ENCODE measurements around the gene AGR2.

DNA sequence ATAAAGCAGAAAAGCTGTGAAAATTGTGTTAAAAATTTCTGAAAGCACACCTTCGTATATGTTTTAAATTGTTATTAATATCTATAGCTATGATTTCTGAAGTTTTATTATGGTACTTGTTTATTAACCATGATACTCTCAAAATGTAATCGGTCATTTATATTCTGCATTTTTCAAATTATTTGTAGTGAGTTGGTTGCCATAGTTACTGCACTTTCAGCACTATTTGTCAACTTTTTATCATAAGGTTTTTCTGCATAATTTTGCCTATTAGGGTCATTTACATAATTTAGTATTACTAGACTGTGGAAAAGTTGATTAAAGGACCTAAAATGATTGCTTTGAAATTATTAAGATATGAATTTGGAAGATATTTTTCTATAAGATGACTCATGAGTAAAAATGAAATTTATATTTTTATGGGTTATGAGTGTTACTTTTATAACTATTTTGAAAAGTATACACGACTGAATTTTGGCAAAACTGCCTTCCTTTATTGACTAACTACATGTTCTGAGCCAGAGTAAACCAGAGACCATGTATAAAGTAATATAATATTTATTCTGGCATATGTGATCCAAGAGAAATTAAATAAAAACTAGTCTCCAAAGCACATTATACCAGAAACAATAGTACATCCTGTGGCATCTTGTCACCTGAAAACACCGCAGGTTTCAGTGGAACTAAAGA lies 7.9 kb upstream of the AGR2 start:
- TF ChIP-seq ELF4 (IDR thresholded peaks at IDR 0.05) (no peak), CTBP1 (IDR thresholded peaks at IDR 0.05; ENCODE audit: borderline replicate concordance) (no peak), L3MBTL2 (conservative IDR thresholded peaks at IDR 0.05) (no peak), LEF1 (IDR thresholded peaks at IDR 0.05; ENCODE audit: borderline replicate concordance) (no peak), FOXM1 (IDR thresholded peaks at IDR 0.05; ENCODE audit: borderline replicate concordance) (no peak), BHLHE40 (IDR thresholded peaks at IDR 0.05; ENCODE audit: borderline replicate concordance) (no peak), FOXA1 (IDR thresholded peaks at IDR 0.05) (no peak), TARDBP (IDR thresholded peaks at IDR 0.05) (no peak), SP1 (IDR thresholded peaks at IDR 0.05) (no peak), ZNF384 (IDR thresholded peaks at IDR 0.05) (no peak), SUZ12 (IDR thresholded peaks at IDR 0.05) (no peak), HDGF (IDR thresholded peaks at IDR 0.05; ENCODE audit: borderline replicate concordance) (no peak), NFRKB (IDR thresholded peaks at IDR 0.05) (no peak)
- TF ChIP-seq, protein P1, sequence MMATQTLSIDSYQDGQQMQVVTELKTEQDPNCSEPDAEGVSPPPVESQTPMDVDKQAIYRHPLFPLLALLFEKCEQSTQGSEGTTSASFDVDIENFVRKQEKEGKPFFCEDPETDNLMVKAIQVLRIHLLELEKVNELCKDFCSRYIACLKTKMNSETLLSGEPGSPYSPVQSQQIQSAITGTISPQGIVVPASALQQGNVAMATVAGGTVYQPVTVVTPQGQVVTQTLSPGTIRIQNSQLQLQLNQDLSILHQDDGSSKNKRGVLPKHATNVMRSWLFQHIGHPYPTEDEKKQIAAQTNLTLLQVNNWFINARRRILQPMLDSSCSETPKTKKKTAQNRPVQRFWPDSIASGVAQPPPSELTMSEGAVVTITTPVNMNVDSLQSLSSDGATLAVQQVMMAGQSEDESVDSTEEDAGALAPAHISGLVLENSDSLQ (IDR thresholded peaks at IDR 0.05), result no peak

Data from HEK293T (cell line).